22Rv1 (cell line): ENCODE data around the gene PARP12.
A peak's percentile ranks its signal among the peaks of the same experiment; 100 is the strongest.

Experiments used
- H3K27ac ChIP-seq: fragments of 450-650 bp; 2 replicates; pipeline ENCODE4 v1.5.1; 2017
- ZFX ChIP-seq: fragments of 450-650 bp; IDR thresholded peaks from 2 replicates; pipeline ENCODE4 v1.6.1; 2017; ENCODE audit warnings: antibody characterized with exemption, borderline replicate concordance
- TF ChIP-seq, protein P1 (sequence below): fragments of 450-650 bp; IDR thresholded peaks from 2 replicates; pipeline ENCODE4 v1.5.1; 2017; ENCODE audit warnings: mild to moderate bottlenecking

The PARP12 gene

DNA sequence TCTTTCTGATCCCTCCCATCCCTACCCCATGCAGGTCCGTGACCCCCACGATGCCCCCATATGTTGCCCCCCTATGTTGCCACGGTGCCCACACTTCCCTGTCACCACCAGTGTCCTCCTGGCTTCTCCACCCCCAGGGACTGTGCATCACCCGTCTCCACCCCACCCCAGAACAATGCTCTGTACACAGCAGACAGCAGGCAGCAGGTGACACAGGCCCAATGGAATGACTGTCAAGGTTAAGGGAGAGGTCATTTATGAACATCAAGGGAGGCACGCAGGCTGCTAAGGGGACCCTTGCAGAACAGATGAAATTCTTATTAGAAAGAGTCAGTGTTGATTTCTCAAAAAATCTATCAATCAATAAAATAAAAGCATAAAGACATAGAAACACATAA lies 71.5 kb downstream of the PARP12 start:
- no peak for TF ChIP-seq ZFX
- TF ChIP-seq, protein P1, sequence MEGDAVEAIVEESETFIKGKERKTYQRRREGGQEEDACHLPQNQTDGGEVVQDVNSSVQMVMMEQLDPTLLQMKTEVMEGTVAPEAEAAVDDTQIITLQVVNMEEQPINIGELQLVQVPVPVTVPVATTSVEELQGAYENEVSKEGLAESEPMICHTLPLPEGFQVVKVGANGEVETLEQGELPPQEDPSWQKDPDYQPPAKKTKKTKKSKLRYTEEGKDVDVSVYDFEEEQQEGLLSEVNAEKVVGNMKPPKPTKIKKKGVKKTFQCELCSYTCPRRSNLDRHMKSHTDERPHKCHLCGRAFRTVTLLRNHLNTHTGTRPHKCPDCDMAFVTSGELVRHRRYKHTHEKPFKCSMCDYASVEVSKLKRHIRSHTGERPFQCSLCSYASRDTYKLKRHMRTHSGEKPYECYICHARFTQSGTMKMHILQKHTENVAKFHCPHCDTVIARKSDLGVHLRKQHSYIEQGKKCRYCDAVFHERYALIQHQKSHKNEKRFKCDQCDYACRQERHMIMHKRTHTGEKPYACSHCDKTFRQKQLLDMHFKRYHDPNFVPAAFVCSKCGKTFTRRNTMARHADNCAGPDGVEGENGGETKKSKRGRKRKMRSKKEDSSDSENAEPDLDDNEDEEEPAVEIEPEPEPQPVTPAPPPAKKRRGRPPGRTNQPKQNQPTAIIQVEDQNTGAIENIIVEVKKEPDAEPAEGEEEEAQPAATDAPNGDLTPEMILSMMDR: no peak
- H3K27ac ChIP-seq: no peak overlapping the region

GRCh38 chr7:139990571-139991268 lies 72.0 kb downstream of the PARP12 start:
- TF ChIP-seq, protein P1: no peak
- no peak for TF ChIP-seq ZFX
- no peak overlapping the region for H3K27ac ChIP-seq

- no peak overlapping the region for H3K27ac ChIP-seq
- TF ChIP-seq ZFX: no peak
- TF ChIP-seq, protein P1: no peak
These were observed 72.6 kb downstream of the PARP12 start for GRCh38 chr7:139990142-139990535.

DNA sequence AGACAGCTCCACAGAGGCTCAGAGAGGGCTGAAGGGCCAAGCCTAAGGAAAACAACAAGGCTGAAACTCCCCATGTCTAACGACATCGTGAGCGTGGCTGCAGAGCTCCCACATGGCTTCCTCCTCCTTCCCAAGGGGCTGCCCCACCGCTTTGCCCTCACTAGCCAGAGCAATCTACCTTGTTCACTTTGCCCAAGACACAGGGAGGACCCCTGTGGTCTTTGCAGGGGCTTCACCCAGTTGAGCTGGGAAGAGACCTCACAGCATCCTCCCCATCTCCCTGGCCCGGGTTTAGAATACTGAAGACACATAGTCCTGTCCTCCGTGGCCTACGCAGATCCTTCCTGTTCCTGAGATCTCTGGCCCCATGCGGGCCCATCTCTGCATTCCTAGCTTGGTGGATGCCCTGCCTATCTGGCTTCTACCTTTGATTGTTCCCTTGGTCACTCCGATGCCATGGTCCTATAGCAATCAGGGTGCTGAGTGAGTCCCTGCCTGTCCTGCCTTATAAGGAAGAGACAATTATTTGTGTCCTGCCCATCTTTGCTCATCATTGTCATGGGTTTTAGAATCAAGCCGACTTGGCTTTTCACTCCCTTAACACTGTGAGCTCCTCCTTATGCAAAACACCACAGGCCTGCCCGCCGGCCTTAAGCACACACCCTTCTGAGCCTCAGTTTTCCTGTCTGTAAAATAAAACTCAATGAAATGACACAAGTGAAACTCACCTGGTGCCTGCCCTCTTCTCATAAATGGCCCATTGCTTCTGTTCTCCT lies 73.2 kb downstream of the PARP12 start:
- H3K27ac ChIP-seq: no peak overlapping the region
- no peak for TF ChIP-seq ZFX
- TF ChIP-seq, protein P1: no peak

DNA sequence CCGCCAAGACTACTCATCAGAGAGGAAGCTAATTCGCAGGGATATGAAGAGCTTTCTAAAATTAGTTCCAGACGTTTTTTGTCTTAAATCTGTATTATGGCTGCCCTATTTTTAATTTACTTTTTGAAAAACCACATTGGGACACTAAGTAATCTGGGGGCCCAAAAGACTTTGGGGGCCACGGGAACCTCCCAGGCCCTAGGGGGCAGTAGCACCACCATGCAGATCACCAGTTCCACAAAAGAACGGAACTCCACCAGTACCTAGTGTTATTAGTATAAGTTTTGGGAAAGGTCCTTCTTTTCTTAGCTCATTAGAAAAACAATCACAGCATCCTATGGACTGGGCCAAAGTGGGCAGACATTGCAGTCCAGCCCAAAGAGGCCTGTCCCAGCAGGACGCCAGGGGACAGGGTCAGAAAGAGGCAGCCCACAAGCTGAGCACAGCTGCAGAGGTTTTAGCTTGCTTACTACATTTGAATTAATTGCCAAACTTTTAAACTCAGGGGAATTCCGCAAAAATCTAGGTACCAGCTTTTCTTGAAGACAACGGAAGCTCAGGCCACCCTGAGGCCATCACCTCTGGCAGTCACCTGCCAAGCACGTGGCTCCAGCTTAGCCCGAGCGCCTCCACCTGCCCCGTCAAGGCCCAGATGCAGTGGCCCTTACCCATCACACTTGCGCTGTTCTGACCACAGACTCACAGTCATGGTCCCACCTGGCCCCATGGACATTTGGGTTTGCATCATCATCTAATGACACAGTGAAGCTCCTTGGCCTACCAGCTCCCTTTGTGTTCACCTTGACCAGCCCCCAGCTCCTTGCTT lies 74.8 kb downstream of the PARP12 start:
- TF ChIP-seq, protein P1: peak; percentile 33
- TF ChIP-seq ZFX: no peak

GRCh38 chr7:139985811-139986210 lies 76.9 kb downstream of the PARP12 start:
- no peak overlapping the region for H3K27ac ChIP-seq
- TF ChIP-seq, protein P1: no peak
- no peak for TF ChIP-seq ZFX

More for the DNA sequence above, 74.8 kb downstream of the PARP12 start:
- no peak overlapping the region for H3K27ac ChIP-seq
